ENCODE results near the gene NPLOC4.

NPLOC4 gene

DNA sequence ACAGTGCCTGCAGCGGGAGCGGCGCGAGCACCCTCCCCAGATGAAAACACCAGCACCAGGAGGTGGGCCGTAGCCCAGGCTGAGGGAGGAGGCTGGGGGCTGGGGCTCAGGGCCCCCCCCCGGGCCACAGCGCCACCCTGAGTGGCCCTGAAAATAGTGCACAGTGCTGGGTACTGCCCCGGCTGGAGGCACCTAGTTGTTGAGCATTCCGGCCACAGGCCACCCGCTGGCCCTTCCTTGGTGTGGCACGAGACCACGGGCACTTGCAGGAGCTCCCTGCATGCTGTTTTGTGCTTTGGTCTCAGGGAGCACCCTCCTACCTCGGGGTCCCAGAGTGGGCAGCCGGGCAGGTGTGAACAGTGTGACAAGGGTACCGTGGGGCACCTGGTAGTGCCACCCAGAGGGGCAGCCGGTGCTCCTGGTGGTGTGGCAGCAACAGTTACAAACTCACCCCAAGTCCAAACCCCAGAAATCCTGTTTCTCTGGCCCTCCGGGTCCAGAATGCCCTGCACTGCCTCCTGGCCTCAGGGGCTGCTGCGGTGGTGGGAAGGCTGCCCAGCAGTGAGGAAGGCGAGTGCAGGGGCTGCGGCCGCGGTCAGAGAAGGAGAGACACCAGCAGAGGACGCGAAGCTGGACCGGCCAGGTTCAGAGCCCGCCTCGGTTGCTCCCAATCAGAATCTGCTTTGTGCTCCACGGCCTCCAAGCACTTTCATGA is 96.8 kb downstream of the NPLOC4 start:
- H3K4me3 ChIP-seq (ENCODE audit: low read length), result no peak overlapping the region
- TF ChIP-seq, protein P1, sequence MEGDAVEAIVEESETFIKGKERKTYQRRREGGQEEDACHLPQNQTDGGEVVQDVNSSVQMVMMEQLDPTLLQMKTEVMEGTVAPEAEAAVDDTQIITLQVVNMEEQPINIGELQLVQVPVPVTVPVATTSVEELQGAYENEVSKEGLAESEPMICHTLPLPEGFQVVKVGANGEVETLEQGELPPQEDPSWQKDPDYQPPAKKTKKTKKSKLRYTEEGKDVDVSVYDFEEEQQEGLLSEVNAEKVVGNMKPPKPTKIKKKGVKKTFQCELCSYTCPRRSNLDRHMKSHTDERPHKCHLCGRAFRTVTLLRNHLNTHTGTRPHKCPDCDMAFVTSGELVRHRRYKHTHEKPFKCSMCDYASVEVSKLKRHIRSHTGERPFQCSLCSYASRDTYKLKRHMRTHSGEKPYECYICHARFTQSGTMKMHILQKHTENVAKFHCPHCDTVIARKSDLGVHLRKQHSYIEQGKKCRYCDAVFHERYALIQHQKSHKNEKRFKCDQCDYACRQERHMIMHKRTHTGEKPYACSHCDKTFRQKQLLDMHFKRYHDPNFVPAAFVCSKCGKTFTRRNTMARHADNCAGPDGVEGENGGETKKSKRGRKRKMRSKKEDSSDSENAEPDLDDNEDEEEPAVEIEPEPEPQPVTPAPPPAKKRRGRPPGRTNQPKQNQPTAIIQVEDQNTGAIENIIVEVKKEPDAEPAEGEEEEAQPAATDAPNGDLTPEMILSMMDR (IDR thresholded peaks at IDR 0.05; ENCODE audit: insufficient read depth, low read depth, low read length, missing control alignments), result no peak
- DNase-seq (ENCODE audit: low read depth), result no peak

- no peak for DNase-seq (ENCODE audit: low read depth)
- TF ChIP-seq, protein P1 (IDR thresholded peaks at IDR 0.05; ENCODE audit: insufficient read depth, low read depth, low read length, missing control alignments), result no peak
- no peak overlapping the region for H3K4me3 ChIP-seq (ENCODE audit: low read length)
Measured at GRCh38 chr17:81539571-81539900, 97.4 kb downstream of the NPLOC4 start.

- no peak overlapping the region for H3K4me3 ChIP-seq (ENCODE audit: low read length)
- DNase-seq (ENCODE audit: low read depth), result no peak
- TF ChIP-seq, protein P1 (IDR thresholded peaks at IDR 0.05; ENCODE audit: insufficient read depth, low read depth, low read length, missing control alignments), result no peak
Measured at GRCh38 chr17:81538651-81539570, 98.0 kb downstream of the NPLOC4 start.

- TF ChIP-seq, protein P1 (IDR thresholded peaks at IDR 0.05; ENCODE audit: insufficient read depth, low read depth, low read length, missing control alignments), result no peak
- H3K4me3 ChIP-seq (ENCODE audit: low read length), result no peak overlapping the region
- no peak for DNase-seq (ENCODE audit: low read depth)
Measured at GRCh38 chr17:81537856-81538555, 98.9 kb downstream of the NPLOC4 start.

DNA sequence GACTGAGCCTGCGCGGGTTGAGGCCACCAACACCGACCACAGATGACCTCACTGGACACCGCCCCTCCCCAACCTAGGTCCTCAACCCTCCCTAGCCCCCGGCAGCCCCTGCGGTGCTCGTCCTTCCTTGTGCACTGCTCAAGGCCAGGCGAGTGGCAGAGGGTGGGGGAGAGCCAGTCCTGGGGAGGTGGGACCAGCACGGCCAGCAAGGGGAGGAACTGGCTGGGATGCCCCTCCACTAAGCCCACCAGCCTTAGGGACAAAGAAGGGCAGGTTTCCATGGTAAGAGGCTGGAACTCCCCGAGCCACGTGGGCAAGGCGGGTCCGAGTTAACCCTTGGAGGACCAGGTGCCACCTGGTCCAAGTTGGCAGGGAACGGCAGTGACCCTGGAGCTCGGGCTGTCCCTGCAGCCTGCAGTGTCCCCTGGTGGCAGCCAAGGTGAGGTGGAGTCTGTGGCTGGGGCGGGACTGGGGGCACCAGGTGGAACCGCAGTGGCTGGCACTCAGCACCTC is 99.5 kb downstream of the NPLOC4 start:
- no peak overlapping the region for H3K4me3 ChIP-seq (ENCODE audit: low read length)
- no peak for DNase-seq (ENCODE audit: low read depth)
- TF ChIP-seq, protein P1 (IDR thresholded peaks at IDR 0.05; ENCODE audit: insufficient read depth, low read depth, low read length, missing control alignments), result peak; percentile 60

DNA sequence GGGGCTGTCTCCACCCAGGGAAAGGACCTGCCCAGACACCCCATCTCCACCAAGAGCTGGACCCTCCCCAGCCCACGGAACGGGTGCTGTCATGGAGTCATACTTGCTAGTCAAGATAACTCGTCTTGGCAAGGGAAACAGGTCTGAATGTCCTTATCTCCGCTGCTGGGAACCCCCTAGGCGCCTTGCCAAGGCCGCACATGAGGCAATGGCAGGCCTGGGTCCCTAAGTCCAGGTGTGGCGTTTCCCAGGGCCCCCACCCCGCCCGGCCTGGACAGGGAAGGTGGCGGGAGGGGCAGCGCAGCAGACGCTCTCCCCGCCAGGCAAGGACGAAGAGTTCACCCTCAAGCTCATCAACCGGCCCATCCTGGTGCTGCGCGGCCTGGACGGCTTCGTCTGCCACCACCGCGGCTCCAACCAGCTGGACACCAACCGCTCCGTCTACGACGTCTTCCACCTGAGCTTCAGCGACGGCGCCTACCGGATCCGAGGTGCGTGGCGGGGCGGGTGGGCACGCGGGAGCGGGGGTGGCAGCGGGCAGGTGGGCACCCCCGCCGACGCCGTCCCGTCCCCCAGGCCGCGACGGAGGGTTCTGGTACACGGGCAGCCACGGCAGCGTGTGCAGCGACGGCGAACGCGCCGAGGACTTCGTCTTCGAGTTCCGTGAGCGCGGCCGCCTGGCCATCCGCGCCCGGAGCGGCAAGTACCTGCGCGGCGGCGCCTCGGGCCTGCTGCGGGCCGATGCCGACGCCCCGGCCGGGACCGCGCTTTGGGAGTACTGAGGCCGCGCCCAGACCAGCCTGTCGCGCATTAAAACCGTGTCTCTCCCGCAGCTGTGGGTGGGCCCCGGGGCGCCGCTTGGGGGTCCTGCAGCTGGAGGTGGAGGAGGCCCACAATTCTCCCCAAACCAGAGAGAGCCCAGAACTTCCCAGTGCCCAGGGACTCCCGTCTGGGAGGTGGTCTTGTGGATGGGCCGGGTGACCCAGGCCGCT is 100.3 kb downstream of the NPLOC4 start:
- TF ChIP-seq, protein P1 (IDR thresholded peaks at IDR 0.05; ENCODE audit: insufficient read depth, low read depth, low read length, missing control alignments), result no peak
- peak; percentile 36 for DNase-seq (ENCODE audit: low read depth)

More for the DNA sequence above, 100.3 kb downstream of the NPLOC4 start:
- H3K4me3 ChIP-seq (ENCODE audit: low read length), result no peak overlapping the region

All from epithelial cell of esophagus (primary cell).